Skeletal muscle cell (primary cell): ENCODE data around the gene PAK5.
"Not testable (repeated sequence)": the region's sequence is repeated elsewhere in the genome, so short reads cannot be mapped to it uniquely, and the experiment has no call there.

Experiments
- DNase-seq: peaks from one replicate; pipeline ENCODE4 v3.0.0-alpha.2; 2010; ENCODE audit warnings: low read depth
- H3K4me3 ChIP-seq: 2 replicates; pipeline ENCODE4 v1.5.1; 2011; ENCODE audit warnings: low read depth, mild to moderate bottlenecking, control low read depth, low read length, moderate library complexity

Gene PAK5

DNA sequence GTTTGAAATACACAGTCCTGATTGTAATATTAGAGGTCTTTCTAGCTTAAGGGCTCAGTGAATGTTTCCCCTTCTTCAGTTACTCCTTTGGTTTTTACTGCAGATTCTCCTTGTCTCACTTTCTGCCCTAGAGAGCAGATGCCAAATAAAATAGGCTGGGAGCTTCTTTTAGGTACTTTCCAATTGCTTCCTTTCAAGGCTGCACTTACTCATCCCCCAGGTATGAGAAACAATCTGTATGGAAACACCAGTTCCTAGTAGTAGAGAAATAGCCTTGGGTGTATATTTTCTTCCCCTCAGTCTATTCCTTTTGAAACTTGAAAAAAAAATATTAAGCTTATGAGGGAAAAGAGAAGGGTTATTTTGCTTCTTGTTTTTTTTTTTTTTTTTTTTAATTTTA, 139.7 kb downstream of the PAK5 start:
- no peak for DNase-seq
- no peak overlapping the region for H3K4me3 ChIP-seq

DNA sequence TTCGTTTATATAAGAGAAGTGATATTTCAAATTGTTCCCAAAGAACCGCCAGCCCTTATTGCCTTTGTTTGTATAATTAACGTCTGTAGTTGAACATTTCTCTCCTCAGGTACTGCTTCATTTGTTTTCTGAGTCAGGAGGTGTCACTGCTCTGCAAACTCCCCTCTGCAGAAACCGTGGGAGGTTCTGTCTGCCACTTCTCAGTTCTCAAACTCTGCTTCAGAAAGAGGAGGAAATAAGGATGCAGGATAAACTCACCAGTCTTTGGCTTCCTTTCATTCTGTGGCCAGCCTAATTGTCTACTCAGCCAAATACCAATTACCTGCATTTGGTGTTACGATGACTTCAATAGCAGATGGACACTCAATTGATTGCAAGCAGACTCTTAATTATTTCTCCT, 149.8 kb downstream of the PAK5 start:
- no peak for DNase-seq
- H3K4me3 ChIP-seq = no peak overlapping the region

DNA sequence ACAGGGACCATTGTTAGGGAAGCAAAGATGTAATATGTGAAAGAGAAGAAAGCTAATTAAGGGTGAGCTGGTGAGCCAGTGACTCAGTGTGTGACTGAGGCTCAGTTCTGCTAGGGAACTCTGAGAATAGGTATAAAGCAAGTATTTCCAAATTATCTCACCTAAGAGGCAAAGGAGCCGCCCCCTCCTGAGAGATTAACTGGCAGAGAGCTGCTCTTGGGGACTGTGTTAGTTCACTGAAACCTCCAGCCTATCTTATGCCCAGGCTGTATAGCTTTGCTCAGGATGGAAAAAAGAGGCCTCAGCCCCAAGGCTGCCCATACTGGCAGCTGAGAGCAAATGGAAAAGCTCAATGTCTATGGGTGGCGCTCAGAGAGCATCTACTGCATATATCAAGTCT, 152.0 kb downstream of the PAK5 start:
- H3K4me3 ChIP-seq = no peak overlapping the region
- no peak for DNase-seq

DNA sequence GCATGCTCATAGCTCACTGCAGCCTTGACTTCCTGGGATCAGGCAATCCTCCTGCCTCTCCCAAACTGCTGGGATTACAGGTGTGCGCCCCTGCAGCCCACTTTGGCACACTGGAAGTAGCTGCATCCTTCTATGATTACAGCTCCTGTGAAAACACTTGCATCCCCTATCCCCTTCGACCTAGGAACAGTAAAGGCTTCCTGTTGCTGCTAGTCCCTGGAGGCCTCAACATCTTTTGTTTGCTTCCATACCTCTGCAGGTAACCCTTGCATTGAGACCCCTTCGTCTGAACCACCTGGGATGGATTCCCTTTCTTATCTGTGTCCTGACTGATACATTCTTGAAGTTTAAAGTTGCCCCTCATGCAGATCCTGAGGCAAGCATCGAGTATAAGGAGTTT, 152.4 kb downstream of the PAK5 start:
- DNase-seq = no peak
- H3K4me3 ChIP-seq = no peak overlapping the region

DNA sequence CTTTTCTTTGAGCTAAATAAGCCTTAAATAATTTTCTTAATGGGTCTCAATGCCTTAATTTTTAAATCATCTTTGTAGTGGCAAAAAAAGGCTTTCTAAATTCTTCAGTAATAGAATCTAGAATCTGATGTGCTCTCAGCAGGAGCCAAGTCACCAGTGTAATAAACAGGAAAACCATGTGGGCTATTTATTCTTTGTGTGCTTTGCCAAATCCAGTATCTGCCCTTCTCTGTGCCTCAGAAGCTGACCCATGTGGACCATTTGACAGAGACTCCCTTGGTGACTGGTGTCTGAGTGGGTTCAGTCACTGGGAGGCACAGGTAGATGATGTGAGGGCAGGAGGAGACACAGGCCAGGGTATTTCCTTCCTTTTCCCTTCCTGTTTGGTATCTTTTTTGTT, 152.9 kb downstream of the PAK5 start:
- DNase-seq = no peak
- no peak overlapping the region for H3K4me3 ChIP-seq

DNA sequence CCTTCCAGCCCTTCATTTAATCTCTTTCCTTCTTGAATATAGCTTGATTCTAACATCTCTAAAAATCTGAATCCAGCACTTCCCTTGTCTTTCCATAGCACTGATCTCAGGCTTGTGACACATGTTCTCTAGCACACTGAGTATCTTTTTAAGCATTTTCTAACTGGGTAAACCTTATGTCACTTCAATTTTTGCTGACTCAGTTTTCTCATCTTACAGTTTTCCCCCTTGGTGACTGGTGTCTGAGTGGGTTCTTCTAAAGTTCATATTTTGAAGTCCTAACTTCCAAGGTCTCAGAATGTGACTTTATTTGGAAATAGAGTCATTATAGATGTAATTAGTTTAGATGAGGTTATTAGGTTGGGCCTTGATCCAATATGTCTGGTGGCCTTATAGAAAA, 153.9 kb downstream of the PAK5 start:
- DNase-seq = no peak

DNA sequence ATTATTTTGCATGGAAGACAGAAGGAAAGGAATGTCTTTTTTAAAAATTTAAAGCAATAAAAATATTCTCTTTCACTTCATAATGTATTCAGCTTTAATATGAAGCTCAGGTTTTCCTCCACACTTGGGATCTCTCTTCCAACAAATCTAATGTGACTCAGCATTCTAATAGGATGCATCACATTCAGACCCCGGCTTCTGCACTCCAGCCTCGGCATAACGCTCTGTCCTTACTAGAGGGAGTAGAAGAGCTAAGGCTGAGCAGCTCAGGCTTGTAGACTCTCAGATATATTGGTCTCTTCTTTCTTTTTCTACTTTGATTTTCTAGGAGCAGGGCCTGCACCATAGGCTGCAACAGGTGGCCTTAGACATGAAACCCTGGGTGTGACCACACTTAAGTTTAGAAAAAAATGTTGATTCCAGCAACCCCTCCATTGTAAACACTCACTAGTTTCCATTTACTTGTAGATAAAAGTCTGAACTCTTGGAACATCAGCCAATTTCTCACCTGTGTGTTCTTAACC, 161.7 kb downstream of the PAK5 start:
- H3K4me3 ChIP-seq = no peak overlapping the region

More for the DNA sequence above, 153.9 kb downstream of the PAK5 start:
- H3K4me3 ChIP-seq = no peak overlapping the region

DNA sequence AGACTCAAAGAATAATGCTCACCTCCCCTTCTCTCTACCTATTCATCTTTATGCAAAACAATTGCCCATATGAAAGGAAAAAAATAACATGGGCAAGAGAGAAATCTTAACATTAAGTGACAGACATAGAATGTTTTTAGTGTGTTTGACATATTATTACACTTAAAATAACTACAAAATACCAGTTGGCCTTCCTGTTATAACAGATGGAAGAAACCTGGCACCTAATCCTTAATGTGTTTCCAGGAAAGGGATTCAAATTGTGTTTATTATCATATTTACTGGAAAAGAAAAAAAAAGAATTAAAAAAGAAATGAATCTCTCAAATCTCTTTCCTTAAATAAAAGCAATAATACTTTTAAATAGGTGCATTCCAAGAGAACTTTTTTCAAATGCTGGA, 165.9 kb downstream of the PAK5 start:
- no peak for DNase-seq
- no peak overlapping the region for H3K4me3 ChIP-seq

More for the DNA sequence above, 161.7 kb downstream of the PAK5 start:
- no peak for DNase-seq

DNA sequence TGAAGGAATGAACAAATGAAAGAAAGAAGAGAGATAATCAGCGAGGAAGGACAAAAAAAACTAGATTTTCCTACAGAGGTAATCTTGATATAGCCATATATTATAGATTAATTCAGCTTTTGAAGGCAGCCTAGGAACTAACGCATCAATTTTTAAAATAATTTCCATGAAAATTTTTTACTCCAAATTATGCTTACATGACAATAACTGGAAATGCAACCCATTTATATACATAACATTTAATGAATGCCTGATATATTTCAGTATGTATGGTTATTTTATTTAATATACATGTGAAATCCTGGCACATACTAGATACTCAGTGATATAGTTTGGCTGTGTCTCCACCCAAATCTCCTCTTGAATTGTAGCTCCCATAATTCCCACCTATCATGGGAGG, 166.8 kb downstream of the PAK5 start:
- no peak overlapping the region for H3K4me3 ChIP-seq

DNA sequence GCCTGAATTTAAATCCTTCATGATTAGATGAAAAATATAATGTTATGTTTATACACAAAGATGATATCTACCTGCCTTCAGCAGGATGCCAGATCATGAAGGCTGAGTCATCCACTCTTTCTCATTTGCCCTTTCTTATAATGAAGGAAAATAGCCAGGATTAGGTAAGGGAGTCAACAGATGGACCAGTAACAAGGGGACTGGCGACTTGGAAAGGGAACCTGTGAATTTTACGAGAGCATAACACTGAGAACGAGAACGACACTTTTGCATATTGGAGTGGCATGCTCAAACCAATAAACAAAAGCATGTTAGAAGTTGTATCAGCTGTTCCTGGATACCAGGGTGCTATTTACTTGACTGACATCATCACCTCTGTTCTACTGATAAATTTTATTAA, 170.5 kb downstream of the PAK5 start:
- H3K4me3 ChIP-seq = no peak overlapping the region
- no peak for DNase-seq

More for the DNA sequence above, 166.8 kb downstream of the PAK5 start:
- no peak for DNase-seq

DNA sequence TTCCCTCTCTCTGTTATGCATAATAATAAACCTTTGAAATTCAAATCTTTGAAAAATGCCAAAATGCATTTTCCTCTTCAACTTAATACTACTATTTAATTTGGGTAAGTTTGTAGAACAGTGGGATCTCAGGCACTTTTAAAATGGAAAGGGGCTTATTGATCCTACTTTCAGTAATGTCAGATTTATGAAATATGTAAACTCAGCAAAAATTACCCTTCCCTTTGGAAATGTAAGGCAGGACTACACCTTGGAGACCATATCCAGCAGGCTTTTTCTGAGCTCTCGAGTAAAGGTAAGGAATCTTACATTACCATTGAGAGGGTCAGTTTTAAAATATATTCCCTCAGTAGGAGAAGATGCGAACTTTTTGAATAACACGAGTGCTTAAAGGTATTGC, 175.5 kb downstream of the PAK5 start:
- no peak overlapping the region for H3K4me3 ChIP-seq
- no peak for DNase-seq

DNA sequence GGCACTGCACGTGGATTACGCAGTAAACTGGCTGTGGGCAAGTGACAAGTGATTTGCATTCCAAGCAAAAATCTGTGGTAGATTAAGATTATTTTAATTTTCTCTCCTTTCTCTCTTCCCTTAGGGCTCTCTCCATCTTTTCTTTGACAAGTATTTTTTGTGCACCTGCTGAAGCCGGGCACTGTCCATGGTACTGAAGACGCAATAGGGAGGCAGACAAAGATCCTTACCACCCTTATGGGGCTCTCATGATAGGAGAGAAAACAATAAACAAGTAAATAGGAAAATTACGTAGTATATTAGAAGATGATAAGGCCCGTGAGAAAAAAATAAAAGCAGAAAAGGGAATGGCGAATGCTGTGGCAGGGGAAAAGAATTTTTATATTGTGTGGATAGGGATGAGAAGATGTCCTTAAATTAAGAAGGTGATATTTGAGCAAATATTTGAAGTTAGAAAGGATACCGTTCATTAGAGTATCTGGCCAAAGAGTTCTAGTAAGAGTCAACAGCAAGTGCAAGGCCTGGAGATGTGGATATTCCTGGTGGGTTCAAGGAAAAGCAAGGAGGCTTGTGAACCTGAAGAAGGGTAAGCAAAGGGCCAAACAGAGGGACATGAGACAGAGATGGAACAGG, 178.5 kb downstream of the PAK5 start:
- no peak overlapping the region for H3K4me3 ChIP-seq

DNA sequence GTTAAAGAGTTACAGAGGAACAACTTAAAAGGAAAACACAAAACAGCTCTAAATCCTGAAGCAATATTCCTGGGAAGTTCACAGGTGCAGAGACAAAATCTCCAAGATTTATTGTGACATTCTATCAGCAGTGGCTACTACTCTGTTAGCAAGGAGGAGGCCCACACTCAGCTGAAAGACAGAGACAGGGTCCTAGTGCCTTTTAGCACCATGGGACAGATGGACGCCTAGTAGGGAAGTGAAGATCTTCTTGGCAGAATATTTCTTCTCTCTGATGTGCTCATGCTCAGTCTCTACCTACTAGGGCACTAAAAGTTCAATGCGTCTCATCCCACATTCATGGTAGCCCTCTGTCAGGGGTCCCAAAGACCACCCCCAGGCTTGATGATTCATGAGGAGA, 191.1 kb downstream of the PAK5 start:
- DNase-seq = no peak
- H3K4me3 ChIP-seq = no peak overlapping the region

More for the DNA sequence above, 178.5 kb downstream of the PAK5 start:
- DNase-seq = no peak

DNA sequence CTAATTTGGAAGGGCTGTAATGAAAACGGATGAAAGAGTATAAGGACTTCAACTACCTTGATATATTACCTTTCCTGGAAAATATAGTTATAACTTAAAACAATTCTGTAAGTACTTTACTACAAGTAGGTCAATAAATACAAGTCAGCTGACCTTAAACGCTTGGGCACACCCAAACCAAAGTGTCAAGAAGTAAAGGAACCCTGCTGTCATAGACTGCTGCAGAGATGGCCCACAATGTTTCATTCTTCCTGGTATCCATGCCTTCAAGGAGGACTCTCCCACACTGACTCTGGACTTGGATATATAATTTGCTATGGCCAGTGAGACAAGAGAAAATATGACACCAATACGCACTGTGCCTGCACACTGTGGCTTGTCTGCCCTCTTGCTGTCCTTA, 192.5 kb downstream of the PAK5 start:
- no peak overlapping the region for H3K4me3 ChIP-seq
- DNase-seq = no peak

DNA sequence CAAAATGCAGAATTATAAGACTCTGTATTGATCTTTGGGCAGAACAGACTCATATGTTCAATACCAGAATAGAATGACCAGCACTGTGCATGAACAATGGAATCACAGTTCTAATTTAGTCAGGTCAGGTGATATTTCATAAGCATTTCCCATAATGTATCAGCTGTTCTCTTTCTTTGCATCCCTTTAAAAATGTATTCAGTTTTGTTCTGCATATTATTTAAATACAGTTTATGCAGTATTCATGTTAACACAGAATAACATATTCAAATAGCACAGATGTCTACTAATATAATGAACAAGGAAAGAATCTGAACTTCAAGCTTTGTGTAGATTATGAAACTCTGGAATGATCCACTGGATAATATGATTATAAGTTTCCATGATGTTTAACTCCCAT, 196.0 kb downstream of the PAK5 start:
- no peak overlapping the region for H3K4me3 ChIP-seq
- DNase-seq = no peak

DNA sequence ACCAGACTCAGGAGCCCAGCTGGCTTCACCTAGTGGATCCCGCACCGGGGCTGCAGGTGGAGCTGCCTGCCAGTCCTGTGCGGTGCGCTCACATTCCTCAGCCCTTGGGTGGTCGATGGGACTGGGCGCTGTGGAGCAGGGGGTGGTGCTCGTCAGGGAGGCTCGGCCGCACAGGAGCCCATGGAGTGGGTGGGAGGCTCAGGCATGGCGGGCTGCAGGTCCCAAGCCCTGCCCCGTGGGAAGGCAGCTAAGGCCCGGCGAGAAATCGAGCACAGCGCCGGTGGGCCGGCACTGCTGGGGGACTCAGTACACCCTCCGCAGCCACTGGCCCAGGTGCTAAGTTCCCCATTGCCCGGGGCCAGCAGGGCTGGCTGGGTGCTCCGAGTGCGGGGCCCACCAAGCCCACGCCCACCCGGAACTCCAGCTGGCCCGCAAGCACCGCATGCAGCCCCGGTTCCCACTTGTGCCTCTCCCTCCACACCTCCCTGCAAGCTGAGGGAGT, 197.3 kb downstream of the PAK5 start:
- not testable (repeated sequence) for DNase-seq, H3K4me3 ChIP-seq

DNA sequence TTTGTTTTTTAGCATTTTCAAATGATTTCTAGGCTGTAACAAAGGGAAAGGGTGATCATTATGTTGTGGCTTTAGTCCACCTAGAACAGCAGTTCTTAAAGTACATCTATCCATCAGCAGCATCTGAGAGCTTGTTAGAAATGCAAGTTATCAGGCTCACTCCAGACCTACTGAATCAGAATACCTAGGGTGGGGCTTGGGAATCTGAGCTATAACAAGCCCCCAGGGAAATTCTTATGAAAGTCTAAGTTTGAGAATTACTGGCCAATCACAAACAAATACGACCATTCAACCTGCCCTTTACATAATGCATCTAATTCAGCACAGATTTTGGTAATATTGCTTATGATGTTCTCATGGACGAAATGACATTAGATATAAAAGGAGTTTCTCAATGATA, 201.0 kb downstream of the PAK5 start:
- no peak for DNase-seq
- no peak overlapping the region for H3K4me3 ChIP-seq

DNA sequence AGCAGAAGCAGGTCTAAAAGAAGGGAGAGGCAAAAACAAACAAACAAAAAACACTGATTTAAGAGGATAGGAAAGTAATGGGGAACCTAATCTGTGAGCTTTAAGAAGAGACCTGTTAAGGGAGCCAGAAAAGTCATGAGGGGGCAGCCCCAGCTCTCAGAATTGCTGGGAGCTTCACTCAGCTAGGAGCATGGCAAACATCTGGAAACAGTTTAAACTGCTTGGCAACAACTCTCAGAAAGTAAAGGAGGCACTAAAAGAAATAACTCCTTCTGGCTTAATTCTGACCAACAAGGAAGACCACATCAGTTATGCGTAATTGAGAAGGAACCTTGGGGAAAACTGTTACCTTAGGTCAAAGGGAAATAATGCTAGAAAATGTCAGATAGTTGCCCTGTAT, 203.1 kb downstream of the PAK5 start:
- no peak for DNase-seq
- no peak overlapping the region for H3K4me3 ChIP-seq

DNA sequence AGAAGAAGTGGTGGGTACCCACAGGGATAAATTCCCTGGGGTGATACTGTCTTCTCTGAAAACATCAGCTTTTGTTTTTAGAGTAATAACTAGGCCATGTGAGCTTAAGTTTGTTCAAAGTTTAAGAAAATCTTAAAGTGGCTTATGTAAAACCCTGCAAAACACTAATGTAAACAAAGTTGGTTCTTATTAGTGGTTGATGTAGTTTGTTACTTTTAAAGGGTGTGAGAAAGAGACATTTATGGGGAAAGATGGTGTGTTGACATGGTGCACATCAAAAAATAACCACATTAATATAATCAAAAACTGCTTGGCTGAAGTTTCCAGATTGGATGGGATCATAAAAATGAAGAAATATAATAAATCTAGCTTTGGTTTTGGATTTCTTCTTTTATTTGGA, 204.5 kb downstream of the PAK5 start:
- DNase-seq = no peak
- no peak overlapping the region for H3K4me3 ChIP-seq

DNA sequence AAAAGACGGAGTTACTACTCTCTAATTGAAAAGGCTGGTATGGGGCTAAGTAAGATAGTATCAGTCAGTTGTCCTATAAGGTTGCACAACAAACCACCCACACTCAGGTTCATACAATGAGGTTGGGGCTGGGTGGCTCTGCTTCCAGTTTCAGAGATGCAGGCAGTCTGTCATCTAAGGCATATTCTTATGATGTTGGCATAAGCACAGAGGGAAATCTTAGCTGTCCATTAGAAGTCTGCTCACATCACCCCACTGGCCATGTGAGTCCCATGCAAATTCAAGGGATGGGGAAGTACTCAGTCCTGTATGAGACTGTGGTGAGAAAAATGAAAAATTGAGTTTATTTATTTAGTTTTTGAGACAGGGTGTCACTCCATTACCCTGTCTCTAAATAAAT, 205.9 kb downstream of the PAK5 start:
- no peak for DNase-seq
- no peak overlapping the region for H3K4me3 ChIP-seq

DNA sequence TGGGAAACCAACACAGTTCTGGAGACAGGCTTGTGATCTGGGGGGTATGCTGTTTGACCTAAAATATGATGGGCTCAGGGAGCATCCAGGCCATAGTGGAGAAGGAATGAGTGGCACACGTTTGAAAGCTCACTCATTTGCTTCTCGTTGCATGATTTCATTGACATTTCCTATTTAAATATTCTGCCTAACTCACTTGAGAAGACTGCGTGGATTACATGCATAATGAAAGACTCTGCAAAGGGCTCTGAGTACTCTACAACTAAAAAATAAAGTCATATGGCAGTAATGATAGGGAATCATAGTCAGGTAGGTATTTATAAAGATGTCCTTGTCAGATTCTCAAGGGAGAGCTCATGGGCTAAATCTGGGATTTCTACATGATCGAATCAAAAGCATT, 206.6 kb downstream of the PAK5 start:
- DNase-seq = no peak
- H3K4me3 ChIP-seq = no peak overlapping the region

DNA sequence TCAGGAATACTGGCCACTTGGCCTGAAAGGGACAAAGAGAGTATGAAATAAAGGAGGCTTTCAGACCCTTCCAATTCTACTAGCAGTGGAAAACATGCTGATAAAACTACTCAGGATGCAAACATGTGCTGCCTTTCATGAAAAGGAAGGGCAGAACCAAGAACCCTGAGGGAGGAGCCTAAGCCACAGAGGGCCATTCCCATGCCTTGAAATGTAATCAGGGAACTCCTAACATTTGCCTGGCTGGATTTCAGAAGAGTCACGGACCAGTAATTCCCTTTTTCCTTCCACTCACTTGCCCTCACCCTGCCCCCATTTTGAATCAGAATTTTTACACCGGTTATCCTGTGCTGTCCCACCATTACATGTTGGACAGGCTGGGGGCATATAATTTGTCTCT, 208.3 kb downstream of the PAK5 start:
- no peak overlapping the region for H3K4me3 ChIP-seq
- no peak for DNase-seq
